HEK293 (cell line): ENCODE data around the gene MEAF6.
"Not testable (repeated sequence)": the region's sequence is repeated elsewhere in the genome, so short reads cannot be mapped to it uniquely, and the experiment has no call there.

Source experiments
- CTCF ChIA-PET: fragments of 350-600 bp; formaldehyde crosslinking; extraction: SDS; loops from one replicate; lab custom pipeline; 2021; ENCODE audit warnings: antibody characterized with exemption; lab: Yijun Ruan, JAX
- POLR2A ChIA-PET: fragments of 300-600 bp; formaldehyde crosslinking; extraction: SDS; loops from one replicate; lab custom pipeline; 2020; ENCODE audit warnings: antibody characterized with exemption, inconsistent platforms; lab: Yijun Ruan, JAX
- H3K27ac ChIP-seq: fragments of 200-500 bp; sonication (Bioruptor generic); 2 replicates; pipeline ENCODE4 v1.5.1; 2014; ENCODE audit warnings: low read depth, low read length, control low read depth, inconsistent platforms; ENCODE audit errors: extremely low read depth
- H3K36me3 ChIP-seq, 2 experiments: fragments of 200-500 bp in 1 of 2; sonication (Bioruptor generic) in 1 of 2; 1 replicate in 1 of 2; 2 replicates in 1 of 2; pipeline ENCODE4 v1.5.1; 2014 to 2017; ENCODE audit warnings: inconsistent platforms in 2 of 2, low read length in 2 of 2; ENCODE audit not compliant: control insufficient read depth in 2 of 2, insufficient read depth in 1 of 2
- H3K4me1 ChIP-seq: fragments of 200-500 bp; sonication (Bioruptor generic); 2 replicates; pipeline ENCODE4 v1.5.1; 2014; ENCODE audit warnings: mild to moderate bottlenecking, low read length, inconsistent platforms; ENCODE audit not compliant: control insufficient read depth, insufficient read depth
- H3K4me3 ChIP-seq: 2 replicates; pipeline ENCODE4 v1.5.1; 2011; ENCODE audit warnings: low read depth, mild to moderate bottlenecking, control low read depth, low read length, moderate library complexity
- H3K9me3 ChIP-seq: fragments of 200-500 bp; sonication (Bioruptor generic); 2 replicates; pipeline ENCODE4 v1.5.1; 2014; ENCODE audit warnings: low read depth, low read length, inconsistent platforms; ENCODE audit not compliant: control insufficient read depth, insufficient read depth
- FEZF1 ChIP-seq: fragments of 450-650 bp; formaldehyde crosslinking; IDR thresholded peaks from 2 replicates; pipeline ENCODE4 v1.5.1; 2016; ENCODE audit warnings: missing biosample characterization, missing genetic modification characterization
- GFI1B ChIP-seq: fragments of 450-650 bp; formaldehyde crosslinking; IDR thresholded peaks from 2 replicates; pipeline ENCODE4 v1.5.1; 2016; ENCODE audit warnings: missing biosample characterization, missing genetic modification characterization
- GLI2 ChIP-seq: fragments of 450-650 bp; formaldehyde crosslinking; IDR thresholded peaks from 2 replicates; pipeline ENCODE4; 2017; ENCODE audit warnings: missing biosample characterization, missing genetic modification characterization, low read depth, borderline replicate concordance
- MYNN ChIP-seq: fragments of 450-650 bp; formaldehyde crosslinking; IDR thresholded peaks from 2 replicates; pipeline ENCODE4 v1.5.1; 2016; ENCODE audit warnings: missing biosample characterization, missing genetic modification characterization, borderline replicate concordance
- RBAK ChIP-seq: fragments of 450-650 bp; formaldehyde crosslinking; IDR thresholded peaks from 2 replicates; pipeline ENCODE4 v1.5.1; 2016; ENCODE audit warnings: missing biosample characterization, missing genetic modification characterization
- ZFP69B ChIP-seq: fragments of 450-650 bp; formaldehyde crosslinking; IDR thresholded peaks from 2 replicates; pipeline ENCODE4 v1.5.1; 2016; ENCODE audit warnings: missing biosample characterization, missing genetic modification characterization
- ZNF10 ChIP-seq: fragments of 450-650 bp; formaldehyde crosslinking; IDR thresholded peaks from 2 replicates; pipeline ENCODE4 v1.5.1; 2017; ENCODE audit warnings: missing biosample characterization, missing genetic modification characterization
- ZNF121 ChIP-seq: fragments of 450-650 bp; formaldehyde crosslinking; IDR thresholded peaks from 2 replicates; pipeline ENCODE4 v1.5.1; 2016; ENCODE audit warnings: missing biosample characterization, missing genetic modification characterization
- ZNF175 ChIP-seq: fragments of 450-650 bp; formaldehyde crosslinking; IDR thresholded peaks from 2 replicates; pipeline ENCODE4 v1.5.1; 2016; ENCODE audit warnings: missing biosample characterization, missing genetic modification characterization
- ZNF19 ChIP-seq: fragments of 450-650 bp; formaldehyde crosslinking; IDR thresholded peaks from 2 replicates; pipeline ENCODE4; 2016; ENCODE audit warnings: missing biosample characterization, missing genetic modification characterization, low read depth
- ZNF48 ChIP-seq: fragments of 450-650 bp; formaldehyde crosslinking; IDR thresholded peaks from 2 replicates; pipeline ENCODE4 v1.5.1; 2016; ENCODE audit warnings: missing biosample characterization, missing genetic modification characterization
- ZNF600 ChIP-seq: fragments of 450-650 bp; formaldehyde crosslinking; IDR thresholded peaks from 2 replicates; pipeline ENCODE4 v1.5.1; 2016; ENCODE audit warnings: missing biosample characterization, missing genetic modification characterization
- ZNF670 ChIP-seq: fragments of 450-650 bp; formaldehyde crosslinking; IDR thresholded peaks from 2 replicates; pipeline ENCODE4 v1.5.1; 2016; ENCODE audit warnings: missing biosample characterization, missing genetic modification characterization, low read depth
- ZNF776 ChIP-seq: fragments of 450-650 bp; formaldehyde crosslinking; IDR thresholded peaks from 2 replicates; pipeline ENCODE4 v1.5.0; 2017; ENCODE audit warnings: missing biosample characterization, missing genetic modification characterization, borderline replicate concordance
- TF ChIP-seq, protein P1 (sequence below): fragments of 450-650 bp; IDR thresholded peaks from 2 replicates; pipeline ENCODE4 v1.5.1; 2018; ENCODE audit warnings: missing biosample characterization, missing genetic modification characterization
- TF ChIP-seq, protein P2 (sequence below): fragments of 450-650 bp; formaldehyde crosslinking; IDR thresholded peaks from 2 replicates; pipeline ENCODE4 v1.5.1; 2016; ENCODE audit warnings: missing biosample characterization, missing genetic modification characterization
- TF ChIP-seq, protein P3 (sequence below): fragments of 450-650 bp; IDR thresholded peaks from 2 replicates; pipeline ENCODE4 v1.5.1; 2018; ENCODE audit warnings: missing biosample characterization, mild to moderate bottlenecking, missing genetic modification characterization
- TF ChIP-seq, protein P4 (sequence below): fragments of 450-650 bp; formaldehyde crosslinking; IDR thresholded peaks from 2 replicates; pipeline ENCODE4 v1.5.1; 2016; ENCODE audit warnings: missing biosample characterization, missing genetic modification characterization
- TF ChIP-seq, protein P5 (sequence below): fragments of 450-650 bp; formaldehyde crosslinking; IDR thresholded peaks from 2 replicates; pipeline ENCODE4 v1.5.1; 2016; ENCODE audit warnings: missing biosample characterization, missing genetic modification characterization

The MEAF6 gene

DNA sequence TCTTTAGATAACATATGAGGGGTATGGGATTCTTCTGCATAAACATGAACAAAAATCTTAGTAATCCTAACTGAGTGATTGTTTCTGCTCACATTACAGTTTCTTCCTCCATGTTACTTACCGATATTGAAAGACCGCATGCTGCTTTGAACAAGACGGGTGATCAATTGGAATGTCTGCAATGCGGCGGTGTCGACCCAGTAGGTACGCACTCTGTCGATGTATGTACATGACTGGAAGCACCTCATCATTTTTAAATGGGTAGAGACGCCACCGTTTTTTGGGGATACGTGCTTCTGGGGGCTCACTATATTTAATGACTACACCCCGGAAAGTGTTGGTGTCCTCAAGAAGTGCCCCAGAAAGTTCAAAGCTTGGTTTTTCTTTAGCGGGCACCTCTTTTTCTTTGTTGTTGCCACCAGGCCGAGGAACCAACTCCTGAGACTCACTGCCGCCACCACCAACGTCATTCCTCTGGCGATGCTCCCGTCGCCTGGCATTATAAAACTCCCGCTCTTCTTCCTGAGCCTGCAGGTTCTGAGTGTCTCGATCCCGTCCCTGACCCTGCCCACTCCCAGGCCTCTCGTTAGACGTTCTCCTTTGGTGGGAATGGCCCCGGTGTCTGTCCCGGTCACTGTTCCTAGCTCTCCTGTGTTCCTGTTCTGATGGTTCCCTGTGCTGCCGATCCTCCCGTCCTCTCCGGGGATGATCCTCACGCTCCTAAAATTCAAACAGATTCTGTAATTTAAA lies 25.6 kb upstream of the MEAF6 start:
- Histone ChIP-seq H3K9me3 (no peaks in the 10 kb centered on the region), H3K36me3 (peaks cover 45 to 92% of the 10 kb centered on the region in 2 experiments), H3K27ac (no peak overlapping the region), H3K4me1 (no peaks in the 10 kb centered on the region), H3K4me3 (no peak overlapping the region)
- CTCF ChIA-PET, result interaction anchor here (0.7 kb wide), 1 partner anchor 16 kb away, joined by 3 read pairs; no protein-coding TSS in a partner anchor
- POLR2A ChIA-PET, result no interaction called here
- TF ChIP-seq RBAK (tag by site-specific recombination) (no peak), ZNF10 (tag by site-specific recombination) (no peak), ZNF19 (tag by site-specific recombination) (no peak), ZNF600 (no peak), ZNF175 (tag by site-specific recombination) (no peak), ZNF121 (tag by site-specific recombination) (no peak), FEZF1 (tag by site-specific recombination) (no peak), ZNF670 (no peak), ZNF48 (tag by site-specific recombination) (no peak), MYNN (no peak), GFI1B (no peak)
- TF ChIP-seq, protein P1, sequence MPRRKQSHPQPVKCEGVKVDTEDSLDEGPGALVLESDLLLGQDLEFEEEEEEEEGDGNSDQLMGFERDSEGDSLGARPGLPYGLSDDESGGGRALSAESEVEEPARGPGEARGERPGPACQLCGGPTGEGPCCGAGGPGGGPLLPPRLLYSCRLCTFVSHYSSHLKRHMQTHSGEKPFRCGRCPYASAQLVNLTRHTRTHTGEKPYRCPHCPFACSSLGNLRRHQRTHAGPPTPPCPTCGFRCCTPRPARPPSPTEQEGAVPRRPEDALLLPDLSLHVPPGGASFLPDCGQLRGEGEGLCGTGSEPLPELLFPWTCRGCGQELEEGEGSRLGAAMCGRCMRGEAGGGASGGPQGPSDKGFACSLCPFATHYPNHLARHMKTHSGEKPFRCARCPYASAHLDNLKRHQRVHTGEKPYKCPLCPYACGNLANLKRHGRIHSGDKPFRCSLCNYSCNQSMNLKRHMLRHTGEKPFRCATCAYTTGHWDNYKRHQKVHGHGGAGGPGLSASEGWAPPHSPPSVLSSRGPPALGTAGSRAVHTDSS (tag by site-specific recombination), result no peak
- TF ChIP-seq, protein P2, sequence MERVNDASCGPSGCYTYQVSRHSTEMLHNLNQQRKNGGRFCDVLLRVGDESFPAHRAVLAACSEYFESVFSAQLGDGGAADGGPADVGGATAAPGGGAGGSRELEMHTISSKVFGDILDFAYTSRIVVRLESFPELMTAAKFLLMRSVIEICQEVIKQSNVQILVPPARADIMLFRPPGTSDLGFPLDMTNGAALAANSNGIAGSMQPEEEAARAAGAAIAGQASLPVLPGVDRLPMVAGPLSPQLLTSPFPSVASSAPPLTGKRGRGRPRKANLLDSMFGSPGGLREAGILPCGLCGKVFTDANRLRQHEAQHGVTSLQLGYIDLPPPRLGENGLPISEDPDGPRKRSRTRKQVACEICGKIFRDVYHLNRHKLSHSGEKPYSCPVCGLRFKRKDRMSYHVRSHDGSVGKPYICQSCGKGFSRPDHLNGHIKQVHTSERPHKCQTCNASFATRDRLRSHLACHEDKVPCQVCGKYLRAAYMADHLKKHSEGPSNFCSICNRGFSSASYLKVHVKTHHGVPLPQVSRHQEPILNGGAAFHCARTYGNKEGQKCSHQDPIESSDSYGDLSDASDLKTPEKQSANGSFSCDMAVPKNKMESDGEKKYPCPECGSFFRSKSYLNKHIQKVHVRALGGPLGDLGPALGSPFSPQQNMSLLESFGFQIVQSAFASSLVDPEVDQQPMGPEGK, result no peak
- TF ChIP-seq, protein P3, sequence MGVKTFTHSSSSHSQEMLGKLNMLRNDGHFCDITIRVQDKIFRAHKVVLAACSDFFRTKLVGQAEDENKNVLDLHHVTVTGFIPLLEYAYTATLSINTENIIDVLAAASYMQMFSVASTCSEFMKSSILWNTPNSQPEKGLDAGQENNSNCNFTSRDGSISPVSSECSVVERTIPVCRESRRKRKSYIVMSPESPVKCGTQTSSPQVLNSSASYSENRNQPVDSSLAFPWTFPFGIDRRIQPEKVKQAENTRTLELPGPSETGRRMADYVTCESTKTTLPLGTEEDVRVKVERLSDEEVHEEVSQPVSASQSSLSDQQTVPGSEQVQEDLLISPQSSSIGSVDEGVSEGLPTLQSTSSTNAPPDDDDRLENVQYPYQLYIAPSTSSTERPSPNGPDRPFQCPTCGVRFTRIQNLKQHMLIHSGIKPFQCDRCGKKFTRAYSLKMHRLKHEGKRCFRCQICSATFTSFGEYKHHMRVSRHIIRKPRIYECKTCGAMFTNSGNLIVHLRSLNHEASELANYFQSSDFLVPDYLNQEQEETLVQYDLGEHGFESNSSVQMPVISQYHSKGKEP, result no peak

DNA sequence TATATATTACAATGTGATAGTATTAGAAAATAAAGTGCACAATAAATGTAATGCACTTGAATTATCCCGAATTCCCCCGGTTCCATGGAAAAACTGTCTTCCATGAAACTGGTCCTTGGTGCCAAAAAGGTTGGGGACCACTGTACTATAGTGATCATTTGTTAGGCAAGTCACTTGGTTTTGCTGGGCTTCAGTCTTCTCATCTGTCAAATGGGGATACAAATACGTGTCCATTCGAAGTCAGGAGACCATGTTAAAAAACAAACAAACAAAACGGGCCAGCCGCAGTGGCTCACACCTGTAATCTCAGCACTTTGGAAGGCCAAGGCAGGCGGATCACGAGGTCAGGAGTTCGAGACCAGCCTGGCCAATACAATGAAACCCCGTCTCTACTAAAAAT lies 24.6 kb upstream of the MEAF6 start:
- POLR2A ChIA-PET, result interaction anchor here (1.1 kb wide), 1 partner anchor 25 kb away, joined by 4 read pairs; the partner anchor contains the start of gene MEAF6
- CTCF ChIA-PET, H3K27ac ChIP-seq, H3K9me3 ChIP-seq, H3K4me1 ChIP-seq, H3K4me3 ChIP-seq: not testable (repeated sequence)
- peaks cover 42 to 82% of the 10 kb centered on the region in 2 experiments for H3K36me3 ChIP-seq

DNA sequence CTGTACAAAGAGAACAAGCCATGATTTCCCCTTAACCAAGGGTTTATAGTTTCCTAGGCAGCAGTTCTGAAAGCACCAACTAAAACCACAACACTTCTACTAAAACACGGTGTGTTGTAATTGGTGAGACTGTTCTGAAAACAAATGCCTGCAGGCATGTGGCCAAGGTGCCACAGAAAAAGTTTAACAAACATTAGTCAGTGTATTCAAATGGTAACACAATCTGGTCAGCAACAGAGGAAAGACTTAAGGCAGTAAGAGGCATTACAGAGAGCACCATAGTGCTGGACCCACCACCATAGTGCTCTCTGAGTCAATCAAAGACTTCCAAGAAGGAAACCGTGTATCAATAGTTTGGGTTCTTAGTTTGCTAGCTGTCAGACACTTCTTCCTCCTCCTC lies 22.8 kb upstream of the MEAF6 start:
- no peaks in the 10 kb centered on the region for H3K9me3 ChIP-seq
- TF ChIP-seq GLI2 (no peak), ZFP69B (tag by site-specific recombination) (peak; percentile 76), ZNF776 (tag by site-specific recombination) (no peak)
- TF ChIP-seq, protein P4, sequence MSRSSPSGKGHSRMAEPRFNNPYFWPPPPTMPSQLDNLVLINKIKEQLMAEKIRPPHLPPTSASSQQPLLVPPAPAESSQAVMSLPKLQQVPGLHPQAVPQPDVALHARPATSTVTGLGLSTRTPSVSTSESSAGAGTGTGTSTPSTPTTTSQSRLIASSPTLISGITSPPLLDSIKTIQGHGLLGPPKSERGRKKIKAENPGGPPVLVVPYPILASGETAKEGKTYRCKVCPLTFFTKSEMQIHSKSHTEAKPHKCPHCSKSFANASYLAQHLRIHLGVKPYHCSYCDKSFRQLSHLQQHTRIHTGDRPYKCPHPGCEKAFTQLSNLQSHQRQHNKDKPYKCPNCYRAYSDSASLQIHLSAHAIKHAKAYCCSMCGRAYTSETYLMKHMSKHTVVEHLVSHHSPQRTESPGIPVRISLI (tag by site-specific recombination), result peak; percentile 44; the same call in 1 of the 2 replicates
- TF ChIP-seq, protein P5, sequence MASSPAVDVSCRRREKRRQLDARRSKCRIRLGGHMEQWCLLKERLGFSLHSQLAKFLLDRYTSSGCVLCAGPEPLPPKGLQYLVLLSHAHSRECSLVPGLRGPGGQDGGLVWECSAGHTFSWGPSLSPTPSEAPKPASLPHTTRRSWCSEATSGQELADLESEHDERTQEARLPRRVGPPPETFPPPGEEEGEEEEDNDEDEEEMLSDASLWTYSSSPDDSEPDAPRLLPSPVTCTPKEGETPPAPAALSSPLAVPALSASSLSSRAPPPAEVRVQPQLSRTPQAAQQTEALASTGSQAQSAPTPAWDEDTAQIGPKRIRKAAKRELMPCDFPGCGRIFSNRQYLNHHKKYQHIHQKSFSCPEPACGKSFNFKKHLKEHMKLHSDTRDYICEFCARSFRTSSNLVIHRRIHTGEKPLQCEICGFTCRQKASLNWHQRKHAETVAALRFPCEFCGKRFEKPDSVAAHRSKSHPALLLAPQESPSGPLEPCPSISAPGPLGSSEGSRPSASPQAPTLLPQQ (tag by site-specific recombination), result peak; percentile 96
- TF ChIP-seq, protein P1 (tag by site-specific recombination), result peak; percentile 71; the same call in 1 of the 2 replicates
- ChIA-PET CTCF (interaction anchor here (1.8 kb wide), 1 partner anchor 23 kb away, joined by 6 read pairs; the partner anchor contains the start of gene MEAF6), POLR2A (no interaction called here)
- peaks cover 29 to 71% of the 10 kb centered on the region in 2 experiments for H3K36me3 ChIP-seq
- no peak overlapping the region for H3K27ac ChIP-seq
- no peak overlapping the region for H3K4me3 ChIP-seq
- peaks cover 3% of the 10 kb centered on the region; the same call in 1 of the 2 replicates for H3K4me1 ChIP-seq
